Naive thymus-derived CD4-positive, alpha-beta T cell (primary cell): ENCODE data around the gene TOMM22. TPM values are rescaled to one million over a fixed set of nuclear protein-coding genes. Genes with fewer than 3 reads are reported as not detected.

Experiments
- ATAC-seq: fragments of 150-1000 bp; cut with Tn5 transposase; 2 replicates; pipeline ENCODE4 v1.10.0; 2021; ENCODE audit warnings: mild to moderate bottlenecking, moderate library complexity
- CTCF ChIA-PET: fragments of 350-600 bp; sonication (Branson Sonifier 250); formaldehyde crosslinking; loops from one replicate; lab custom pipeline; 2021; ENCODE audit warnings: antibody characterized with exemption; lab: Charles Lee
- POLR2A ChIA-PET: fragments of 350-600 bp; sonication (Branson Sonifier 250); formaldehyde crosslinking; loops from one replicate; lab custom pipeline; 2021; ENCODE audit warnings: antibody characterized with exemption, inconsistent platforms; lab: Charles Lee
- DNase-seq, 9 donors: peaks; one replicate each; pipeline versions ENCODE4 v3.0.0 to v3.0.0-alpha.2; 2020 to 2022; ENCODE audit warnings: mixed read lengths in 1 of 9
- H3K27ac ChIP-seq: one replicate; pipeline ENCODE4 v1.7.0; 2013; ENCODE audit warnings: mild to moderate bottlenecking, low read depth, low read length, moderate library complexity
- H3K27me3 ChIP-seq, 2 donors: one replicate each; pipeline ENCODE4 v1.7.0; 2013; ENCODE audit warnings: low read length in 2 of 2, mild to moderate bottlenecking in 2 of 2, moderate library complexity in 2 of 2; ENCODE audit not compliant: control insufficient read depth in 2 of 2, insufficient read depth in 2 of 2
- H3K36me3 ChIP-seq, 3 experiments: 1 replicate in 2 of 3; 2 replicates in 1 of 3; pipeline ENCODE4 v1.7.0; 2013; ENCODE audit warnings: low read length in 3 of 3, mild to moderate bottlenecking in 3 of 3, moderate library complexity in 1 of 3; ENCODE audit not compliant: insufficient read depth in 3 of 3, control insufficient read depth in 2 of 3
- H3K4me1 ChIP-seq, 2 donors: one replicate each; pipeline ENCODE4 v1.7.0; 2013; ENCODE audit warnings: low read length in 2 of 2, mild to moderate bottlenecking in 2 of 2, moderate library complexity in 1 of 2; ENCODE audit not compliant: control insufficient read depth in 2 of 2, insufficient read depth in 2 of 2
- H3K4me3 ChIP-seq: 2 replicates; pipeline ENCODE4 v1.7.0; 2013; ENCODE audit warnings: mild to moderate bottlenecking, low read length
- H3K9me3 ChIP-seq, 3 experiments: 1 replicate in 2 of 3; 2 replicates in 1 of 3; pipeline ENCODE4 v1.7.0; 2013; ENCODE audit warnings: low read length in 3 of 3; ENCODE audit not compliant: control insufficient read depth in 2 of 3
- H3K27ac Mint-ChIP-seq, 9 donors: one replicate each; pipeline ENCODE4 v1.8.0; 2020 to 2022; ENCODE audit warnings: mixed read lengths in 9 of 9, mild to moderate bottlenecking in 8 of 9, moderate library complexity in 5 of 9, inconsistent platforms in 2 of 9
- H3K27me3 Mint-ChIP-seq, 5 donors: one replicate each; pipeline ENCODE4 v1.8.0; 2021 to 2022; ENCODE audit warnings: mixed read lengths in 5 of 5, mild to moderate bottlenecking in 1 of 5
- H3K36me3 Mint-ChIP-seq, 5 donors: one replicate each; pipeline ENCODE4 v1.8.0; 2020 to 2022; ENCODE audit warnings: mixed read lengths in 5 of 5, mild to moderate bottlenecking in 3 of 5, inconsistent platforms in 1 of 5
- H3K4me1 Mint-ChIP-seq, 7 donors: one replicate each; pipeline ENCODE4 v1.8.0; 2020 to 2022; ENCODE audit warnings: mixed read lengths in 7 of 7, mild to moderate bottlenecking in 3 of 7, inconsistent platforms in 1 of 7
- H3K4me3 Mint-ChIP-seq, 10 donors: one replicate each; pipeline ENCODE4 v1.8.0; 2020 to 2022; ENCODE audit warnings: mild to moderate bottlenecking in 10 of 10, mixed read lengths in 10 of 10, moderate library complexity in 6 of 10, inconsistent platforms in 2 of 10
- H3K9me3 Mint-ChIP-seq, 11 donors: one replicate each; pipeline ENCODE4 v1.8.0; 2020 to 2022; ENCODE audit warnings: mixed read lengths in 11 of 11, mild to moderate bottlenecking in 4 of 11, inconsistent platforms in 1 of 11, moderate library complexity in 1 of 11
- intact Hi-C, 2 donors: fragments of 100-400 bp; cut with micrococcal nuclease; formaldehyde crosslinking; loops; one replicate each; pipeline ENCODE4 v1.15.1; 2023
- polyA plus RNA-seq, 2 donors: library from polyadenylated mRNA; unstranded; fragments of 300-500 nt; fragmentation: Illumina TruSeq; gene quantifications; one replicate each; pipeline ENCODE4 v1.2.3, GENCODE V29; 2021
- total RNA-seq, 6 experiments: library from RNA in 5 of 6; stranded (reverse) in 5 of 6; gene quantifications; 1 replicate in 5 of 6; 2 replicates in 1 of 6; pipeline ENCODE4 v1.2.3 and lab custom pipeline; 2021 to 2026

The TOMM22 gene
- total and polyA plus RNA-seq, 7 experiments from 2014 or later = 45.0 to 92.4 (median 50.6) TPM

DNA sequence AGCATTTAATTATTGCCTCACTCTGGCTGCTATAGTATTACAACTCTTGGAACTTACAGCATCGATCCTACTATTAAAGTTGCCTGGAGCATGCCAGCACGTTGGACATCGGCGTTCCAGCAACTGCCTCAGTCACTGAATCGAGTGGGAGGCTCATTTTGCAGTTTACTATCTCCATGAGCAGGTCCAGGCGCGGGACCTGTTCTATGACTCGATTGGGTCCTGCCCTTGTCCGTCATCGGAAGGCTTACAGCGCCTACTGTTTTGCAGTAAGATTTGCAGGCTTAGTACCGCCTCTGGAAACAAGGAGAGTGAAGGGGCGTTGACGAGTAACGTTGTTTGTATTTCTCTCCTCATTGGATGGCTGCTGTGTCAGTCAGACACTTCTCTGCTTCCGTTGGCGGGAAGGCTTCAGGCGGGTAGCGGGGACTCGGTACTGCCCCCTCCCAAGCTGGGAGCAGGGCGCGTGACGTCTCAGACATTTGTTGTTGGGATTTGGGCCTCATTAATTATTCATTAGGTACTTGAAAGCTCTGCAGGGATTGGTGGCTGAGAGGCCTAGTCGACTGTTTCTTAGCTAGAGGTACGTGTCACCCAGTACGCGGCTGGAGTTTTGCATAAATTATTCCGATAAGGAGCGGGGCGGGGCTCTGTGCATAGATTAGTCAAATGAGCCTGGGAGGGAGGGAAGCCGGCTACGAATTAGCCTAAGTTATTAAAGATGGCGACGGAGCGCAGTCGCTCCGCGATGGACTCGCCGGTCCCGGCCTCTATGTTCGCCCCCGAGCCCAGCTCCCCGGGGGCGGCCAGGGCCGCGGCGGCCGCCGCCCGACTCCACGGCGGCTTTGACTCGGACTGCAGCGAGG lies 23.7 kb downstream of the TOMM22 start, which contains the start of gene GTPBP1:
TSS of gene GTPBP1 (plus strand) at position 710 of the 866 bp plus-strand sequence. CDS start at position 722, 12 bp downstream.
- Histone ChIP-seq H3K4me1 (peaks cover 36 to 42% of the 10 kb centered on the region in 2 donors), H3K9me3 (no peaks in the 10 kb centered on the region), H3K27ac (peak within 1 kb of the TSS; percentile 90), H3K4me3 (peak within 1 kb of the TSS; percentile 80), H3K27me3 (no peaks in the 10 kb centered on the region), H3K36me3 (peaks cover 0 to 15% (median 0%) of the 10 kb centered on the region in 3 experiments)
- ATAC-seq (peak; percentile 85), DNase-seq (peak; percentile 76 to 100 (median 99))
- intact Hi-C loops = loop anchor here (1.0 to 10.0 kb wide), 19 partner anchors 19 to 697 kb away; partner anchors contain the start of genes CBY1 (in 2 of the 2), FAM227A (in 2 of the 2), TOMM22 (in 2 of the 2) and APOBEC3B (in 1 of the 2)
- H3K27ac Mint-ChIP-seq = peak within 1 kb of the TSS; percentile 80 to 99 (median 98)
- ChIA-PET CTCF (interaction anchor here (0.5 to 1.0 kb wide), 3 partner anchors 8 to 63 kb away, joined by 4 to 8 read pairs (median 7); partner anchors contain the start of gene TOMM22), POLR2A (interaction anchor here (0.7 to 4.1 kb wide), 17 partner anchors 9 to 1339 kb away, joined by 3 to 64 read pairs (median 5); partner anchors contain the start of genes CBY1, FAM227A, SUN2 and TOMM22)
- peak within 1 kb of the TSS; percentile 71 to 98 (median 93) for H3K4me3 Mint-ChIP-seq
- H3K36me3 Mint-ChIP-seq = peaks cover 0 to 9% (median 4%) of the 10 kb centered on the region in 5 donors
- no peaks in the 10 kb centered on the region for H3K27me3 Mint-ChIP-seq
- peaks cover 36 to 60% (median 59%) of the 10 kb centered on the region in 7 donors for H3K4me1 Mint-ChIP-seq
- no peaks in the 10 kb centered on the region for H3K9me3 Mint-ChIP-seq

DNA sequence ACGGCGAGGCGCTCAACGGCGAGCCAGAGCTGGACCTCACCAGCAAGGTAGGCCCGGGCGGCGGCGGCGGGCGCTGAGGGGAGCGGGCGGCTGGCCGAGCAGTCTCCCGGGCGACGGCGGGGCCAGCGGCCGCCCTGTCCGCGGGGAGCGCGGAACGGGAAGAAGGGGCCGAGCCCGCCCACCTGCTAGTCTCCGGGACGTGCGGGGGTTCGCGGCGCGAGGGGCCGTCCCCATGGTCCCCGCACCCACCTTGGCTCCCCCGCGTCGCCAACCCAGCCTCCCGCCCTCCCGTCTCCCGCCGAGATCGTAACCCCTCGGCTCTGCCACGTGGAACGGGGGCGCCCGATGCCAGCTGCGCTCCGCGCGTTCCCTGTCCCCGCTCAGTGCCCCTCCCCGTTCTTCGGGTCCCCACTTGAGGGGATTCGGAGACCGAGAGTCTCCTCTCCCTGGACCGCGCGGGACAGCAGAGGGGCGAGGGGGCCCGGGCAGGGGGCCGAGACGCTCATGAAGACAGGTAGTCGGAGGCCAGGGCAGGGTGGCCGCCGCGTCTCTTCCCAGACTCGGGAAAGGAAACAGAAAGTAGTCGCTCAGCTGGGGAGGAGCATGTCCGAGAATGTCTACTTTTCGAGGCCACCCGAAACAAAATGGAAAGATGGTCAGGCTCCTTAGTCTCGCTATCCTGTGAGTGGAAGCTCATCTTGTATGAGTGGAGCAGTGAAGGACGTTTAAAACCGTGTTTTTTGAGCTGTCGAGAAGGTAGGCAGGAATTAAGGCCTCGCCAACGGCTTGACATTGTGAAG lies 24.5 kb downstream of the TOMM22 start:
- intact Hi-C loops = loop anchor here (2.0 to 10.0 kb wide), 7 partner anchors 164 to 696 kb away; partner anchors contain the start of genes APOBEC3B (in 1 of the 2), CBX7 (in 1 of the 2), CSNK1E (in 1 of the 2) and MAFF (in 1 of the 2)
- ChIA-PET CTCF (interaction anchor here (1.0 to 1.3 kb wide), 2 partner anchors 25 to 60 kb away, joined by 4 to 8 read pairs; partner anchors contain the start of gene TOMM22), POLR2A (interaction anchor here (0.6 to 4.1 kb wide), 27 partner anchors 8 to 1338 kb away, joined by 3 to 64 read pairs (median 4); partner anchors contain the start of genes CBY1, FAM227A, NPTXR and SUN2)

DNA sequence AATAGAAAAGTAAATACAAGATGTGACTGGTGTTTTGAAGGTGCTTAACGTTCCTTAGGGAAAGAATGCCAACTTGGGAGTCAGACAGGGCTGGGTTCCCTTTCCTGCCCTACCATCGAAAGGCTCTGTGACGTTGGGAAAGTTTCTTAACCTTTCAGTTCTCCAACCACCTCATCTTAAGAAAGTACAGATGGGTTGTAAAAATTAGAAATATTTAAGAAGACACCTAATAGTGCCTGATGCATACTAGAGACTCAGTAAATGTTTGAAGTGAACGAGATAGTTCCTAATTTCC lies 25.1 kb downstream of the TOMM22 start:
- POLR2A ChIA-PET = interaction anchor here (0.7 to 4.1 kb wide), 12 partner anchors 8 to 1323 kb away, joined by 3 to 64 read pairs (median 4); partner anchors contain the start of genes SUN2 and TOMM22
- intact Hi-C loops = loop anchor here (2.0 to 10.0 kb wide), 7 partner anchors 164 to 695 kb away; partner anchors contain the start of genes APOBEC3B (in 1 of the 2), CBX7 (in 1 of the 2), CSNK1E (in 1 of the 2) and MAFF (in 1 of the 2)
- peaks cover 0 to 21% (median 0%) of the 10 kb centered on the region in 3 experiments for H3K36me3 ChIP-seq

More for the DNA sequence above, 24.5 kb downstream of the TOMM22 start:
- peaks cover 43 to 66% (median 65%) of the 10 kb centered on the region in 7 donors for H3K4me1 Mint-ChIP-seq
- ATAC-seq = no peak
- no peaks in the 10 kb centered on the region for H3K27me3 Mint-ChIP-seq
- peak overlapping the region; percentile 80 for H3K4me3 ChIP-seq
- H3K9me3 Mint-ChIP-seq = no peaks in the 10 kb centered on the region
- peaks cover 36 to 42% of the 10 kb centered on the region in 2 donors for H3K4me1 ChIP-seq
- peak in 4 of 9 donors; percentile 22 to 59 (median 30) for DNase-seq
- peak overlapping the region; percentile 80 to 99 (median 92) for H3K27ac Mint-ChIP-seq
- H3K27ac ChIP-seq = peak overlapping the region; percentile 90
- peaks cover 0 to 14% (median 8%) of the 10 kb centered on the region in 5 donors for H3K36me3 Mint-ChIP-seq
- H3K36me3 ChIP-seq = peaks cover 0 to 21% (median 0%) of the 10 kb centered on the region in 3 experiments
- no peaks in the 10 kb centered on the region for H3K27me3 ChIP-seq
- no peaks in the 10 kb centered on the region for H3K9me3 ChIP-seq
- H3K4me3 Mint-ChIP-seq = peak overlapping the region; percentile 71 to 98 (median 93)

DNA sequence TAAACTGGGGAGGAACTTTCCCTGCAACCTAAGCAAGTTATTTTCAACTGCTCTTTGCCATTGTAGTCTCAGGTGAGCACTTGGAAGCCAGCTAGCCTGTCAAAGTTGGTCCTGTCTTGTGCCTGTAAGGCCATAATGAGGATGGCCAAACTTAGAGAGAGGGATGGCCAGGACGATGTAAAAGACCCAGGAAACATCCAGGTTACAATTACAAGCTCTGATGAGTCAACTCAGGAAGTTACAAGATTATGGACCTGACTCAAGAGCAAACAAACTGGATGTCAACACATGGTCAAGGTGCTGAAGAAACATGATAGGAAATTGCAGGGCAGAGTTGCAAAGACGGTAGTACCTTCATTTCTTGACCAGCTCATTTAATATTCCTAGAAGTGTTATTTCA lies 25.6 kb downstream of the TOMM22 start:
- no peaks in the 10 kb centered on the region for H3K27me3 ChIP-seq
- peaks cover 0 to 14% (median 12%) of the 10 kb centered on the region in 5 donors for H3K36me3 Mint-ChIP-seq
- no peak for ATAC-seq
- no peaks in the 10 kb centered on the region for H3K9me3 ChIP-seq
- peak overlapping the region; percentile 80 for H3K4me3 ChIP-seq
- H3K4me1 ChIP-seq = peaks cover 28 to 37% of the 10 kb centered on the region in 2 donors
- intact Hi-C loops = loop anchor here (2.0 to 10.0 kb wide), 7 partner anchors 163 to 695 kb away; partner anchors contain the start of genes APOBEC3B (in 1 of the 2), CBX7 (in 1 of the 2), CSNK1E (in 1 of the 2) and MAFF (in 1 of the 2)
- ChIA-PET CTCF (interaction anchor here (0.7 to 1.6 kb wide), 5 partner anchors 18 to 59 kb away, joined by 3 to 5 read pairs (median 4); partner anchors contain the start of gene TOMM22), POLR2A (interaction anchor here (0.7 to 4.1 kb wide), 12 partner anchors 11 to 46 kb away, joined by 3 to 64 read pairs (median 3); partner anchors contain the start of genes SUN2 and TOMM22)
- peak overlapping the region; percentile 80 to 95 (median 91) for H3K27ac Mint-ChIP-seq
- H3K9me3 Mint-ChIP-seq = no peaks in the 10 kb centered on the region
- no peaks in the 10 kb centered on the region for H3K27me3 Mint-ChIP-seq
- H3K27ac ChIP-seq = peak overlapping the region; percentile 90
- peak overlapping the region; percentile 71 to 98 (median 93) for H3K4me3 Mint-ChIP-seq
- DNase-seq = no peak
- H3K36me3 ChIP-seq = peaks cover 0 to 21% (median 0%) of the 10 kb centered on the region in 3 experiments
- H3K4me1 Mint-ChIP-seq = peaks cover 44 to 70% (median 65%) of the 10 kb centered on the region in 7 donors

More for the DNA sequence above, 25.1 kb downstream of the TOMM22 start:
- no peak for ATAC-seq
- CTCF ChIA-PET = interaction anchor here (1.3 kb wide), 1 partner anchor 59 kb away, joined by 4 read pairs; no protein-coding TSS in a partner anchor
- Mint-ChIP-seq H3K9me3 (no peaks in the 10 kb centered on the region), H3K27me3 (no peaks in the 10 kb centered on the region), H3K4me3 (peak overlapping the region; percentile 71 to 98 (median 93)), H3K36me3 (peaks cover 0 to 14% (median 9%) of the 10 kb centered on the region in 5 donors), H3K27ac (peak overlapping the region; percentile 80 to 95 (median 91)), H3K4me1 (peaks cover 39 to 65% (median 60%) of the 10 kb centered on the region in 7 donors)
- H3K27ac ChIP-seq = peak overlapping the region; percentile 90
- H3K27me3 ChIP-seq = no peaks in the 10 kb centered on the region
- no peak for DNase-seq
- no peaks in the 10 kb centered on the region for H3K9me3 ChIP-seq
- peak overlapping the region; percentile 80 for H3K4me3 ChIP-seq
- H3K4me1 ChIP-seq = peaks cover 31 to 38% of the 10 kb centered on the region in 2 donors

DNA sequence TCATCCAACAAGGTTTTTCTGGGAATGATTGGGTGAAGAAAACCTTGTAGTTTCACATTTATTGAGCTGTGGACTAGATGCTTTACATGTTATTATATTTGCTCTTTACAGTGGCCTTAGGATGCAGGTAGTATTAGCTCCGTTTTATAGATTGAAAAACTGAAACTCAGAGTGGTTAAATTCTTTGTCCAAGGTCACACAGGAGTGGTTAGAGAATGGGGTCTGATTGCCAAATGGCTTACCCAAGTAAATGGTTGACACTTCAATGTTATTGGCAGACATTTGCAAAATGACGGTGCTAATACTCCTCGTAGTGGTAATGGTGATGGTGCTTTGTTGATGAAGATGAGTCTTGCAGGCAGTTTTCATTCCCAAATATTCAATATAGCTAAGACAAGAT lies 26.2 kb downstream of the TOMM22 start:
- ATAC-seq (no peak), DNase-seq (no peak)
- CTCF ChIA-PET = interaction anchor here (0.6 to 1.6 kb wide), 6 partner anchors 17 to 182 kb away, joined by 3 to 5 read pairs (median 4); partner anchors contain the start of gene TOMM22
- Mint-ChIP-seq H3K9me3 (no peaks in the 10 kb centered on the region), H3K4me1 (peaks cover 46 to 76% (median 71%) of the 10 kb centered on the region in 7 donors), H3K27me3 (no peaks in the 10 kb centered on the region), H3K36me3 (peaks cover 0 to 14% (median 12%) of the 10 kb centered on the region in 5 donors), H3K4me3 (peak overlapping the region; percentile 48 to 98 (median 92)), H3K27ac (peak overlapping the region in 8 of 9 donors; percentile 6 to 91 (median 54))
- no peak overlapping the region for H3K27ac ChIP-seq
- H3K9me3 ChIP-seq = no peaks in the 10 kb centered on the region
- POLR2A ChIA-PET = interaction anchor here (0.7 to 4.1 kb wide), 8 partner anchors 17 to 46 kb away, joined by 3 to 64 read pairs (median 3); partner anchors contain the start of genes SUN2 and TOMM22
- intact Hi-C loops = loop anchor here (2.0 to 10.0 kb wide), 7 partner anchors 163 to 694 kb away; partner anchors contain the start of genes APOBEC3B (in 1 of the 2), CBX7 (in 1 of the 2), CSNK1E (in 1 of the 2) and MAFF (in 1 of the 2)
- H3K36me3 ChIP-seq = peaks cover 0 to 21% (median 0%) of the 10 kb centered on the region in 3 experiments
- H3K4me3 ChIP-seq = peak overlapping the region; percentile 80
- H3K4me1 ChIP-seq = peaks cover 28 to 42% of the 10 kb centered on the region in 2 donors
- H3K27me3 ChIP-seq = no peaks in the 10 kb centered on the region
